NCI-H187 treated with DMSO at 0.1 percent for 48 hours (cell line): ENCODE data around the gene GSTM5.
"Not testable (repeated sequence)": the region's sequence is repeated elsewhere in the genome, so short reads cannot be mapped to it uniquely, and the experiment has no call there.

ENCODE experiments used
- DNase-seq: peaks from one replicate; lab custom pipeline; 2025; lab: John Stamatoyannopoulos, UW

Gene GSTM5

DNA sequence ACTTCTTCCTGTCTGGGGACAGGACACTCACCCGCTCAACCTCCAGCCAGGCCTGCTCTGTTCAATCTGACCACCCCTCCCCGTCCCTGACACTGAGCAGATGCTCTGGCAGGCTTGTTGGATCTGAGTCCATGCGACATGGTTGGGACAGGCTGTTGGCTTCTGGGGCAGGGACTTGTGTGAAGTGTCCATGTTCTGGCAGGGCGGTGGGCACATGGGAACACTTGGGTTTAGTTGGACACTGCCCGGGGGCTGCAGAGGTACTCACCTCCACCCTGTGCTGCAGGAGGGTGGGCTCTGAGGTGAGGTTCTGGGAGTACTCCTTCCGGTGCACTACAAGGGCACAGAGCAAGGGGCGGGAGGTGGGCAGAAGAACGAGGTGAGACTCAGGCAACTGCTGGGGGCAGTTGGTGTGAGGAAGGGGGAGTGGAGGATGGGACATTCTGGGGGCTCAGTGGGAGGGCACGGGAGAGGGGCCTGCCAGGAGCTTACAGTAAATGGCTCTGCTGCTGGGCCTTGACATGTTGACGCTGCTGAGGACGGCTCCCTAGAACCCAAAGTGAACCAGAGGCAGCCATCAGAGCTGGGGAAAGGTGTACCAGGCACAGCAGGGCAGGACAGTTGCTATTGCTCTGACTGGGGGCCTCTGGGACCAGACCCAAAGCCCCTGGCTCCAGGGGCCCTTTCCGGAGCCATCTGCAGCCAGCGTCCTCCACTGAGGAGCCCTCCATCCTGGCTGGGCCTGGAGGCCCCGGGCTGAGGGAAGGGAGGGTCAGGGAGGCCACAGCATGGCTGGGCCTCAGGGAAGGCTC, 49.4 kb downstream of the GSTM5 start:
- no peak for DNase-seq

DNA sequence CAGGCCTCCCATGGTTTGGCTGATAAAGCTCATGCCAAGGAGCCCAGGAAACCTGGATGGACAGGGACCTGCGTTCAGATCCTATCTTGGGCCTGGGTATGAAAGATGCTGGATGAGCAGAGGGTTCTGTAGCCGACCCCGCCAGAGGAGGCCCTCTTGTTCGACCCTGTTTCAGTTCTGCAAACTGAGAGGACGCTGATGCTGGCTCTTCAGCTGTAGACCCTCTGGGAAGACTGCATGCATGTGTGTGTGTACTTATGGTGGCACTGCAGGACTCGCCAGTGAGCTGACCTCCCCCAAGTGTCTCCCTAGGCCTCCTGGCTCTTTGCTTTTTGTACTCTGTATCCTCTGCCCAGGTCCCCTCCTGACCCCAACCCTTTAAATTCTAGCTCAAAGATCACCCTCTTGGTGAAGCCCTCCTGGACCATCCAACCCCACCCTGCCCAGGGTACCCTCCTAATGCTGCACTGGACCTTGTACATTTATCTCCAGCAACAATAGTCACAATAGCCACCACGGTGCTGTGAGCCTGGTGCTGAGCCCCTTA, 50.1 kb downstream of the GSTM5 start:
- DNase-seq = no peak

DNA sequence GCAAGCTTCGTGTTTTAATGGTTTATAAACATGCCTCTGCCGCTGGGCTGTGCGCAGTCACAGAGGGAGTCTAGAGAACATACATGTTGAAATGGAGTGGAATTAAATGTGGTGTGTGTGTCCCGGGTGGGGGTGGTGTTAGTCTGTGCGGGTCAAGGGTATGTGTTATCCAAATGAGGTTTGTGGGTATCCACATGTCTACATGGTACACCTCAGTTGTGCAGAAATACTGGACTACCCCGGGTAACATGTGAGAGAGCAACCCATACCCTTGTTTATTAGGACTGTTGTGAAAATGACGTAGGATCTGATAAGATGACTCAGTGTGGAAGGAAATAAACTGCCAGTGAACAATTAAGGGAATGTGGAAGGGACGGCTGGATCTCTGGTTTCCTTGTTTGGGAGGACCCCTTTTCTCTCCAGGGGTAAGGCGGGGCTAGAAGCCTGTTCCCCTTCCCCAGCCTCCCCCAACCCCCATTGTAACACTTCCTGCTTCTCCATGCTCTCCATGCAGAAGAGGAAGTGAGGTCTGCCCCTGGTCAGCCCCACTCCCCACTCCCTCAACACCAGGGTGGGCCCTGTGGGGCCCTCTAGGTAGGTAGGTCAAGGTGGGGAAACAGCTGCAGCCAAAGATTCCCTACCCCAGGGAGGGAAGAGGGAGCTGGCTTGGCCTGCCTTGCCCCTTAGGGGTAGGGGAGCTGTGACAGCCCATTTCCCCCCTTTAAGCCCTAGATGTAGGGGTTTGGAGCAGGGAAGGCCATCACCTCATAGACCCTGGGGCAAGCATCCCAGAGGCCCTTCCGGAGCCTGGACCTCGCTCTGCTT, 51.0 kb downstream of the GSTM5 start:
- DNase-seq = no peak

DNA sequence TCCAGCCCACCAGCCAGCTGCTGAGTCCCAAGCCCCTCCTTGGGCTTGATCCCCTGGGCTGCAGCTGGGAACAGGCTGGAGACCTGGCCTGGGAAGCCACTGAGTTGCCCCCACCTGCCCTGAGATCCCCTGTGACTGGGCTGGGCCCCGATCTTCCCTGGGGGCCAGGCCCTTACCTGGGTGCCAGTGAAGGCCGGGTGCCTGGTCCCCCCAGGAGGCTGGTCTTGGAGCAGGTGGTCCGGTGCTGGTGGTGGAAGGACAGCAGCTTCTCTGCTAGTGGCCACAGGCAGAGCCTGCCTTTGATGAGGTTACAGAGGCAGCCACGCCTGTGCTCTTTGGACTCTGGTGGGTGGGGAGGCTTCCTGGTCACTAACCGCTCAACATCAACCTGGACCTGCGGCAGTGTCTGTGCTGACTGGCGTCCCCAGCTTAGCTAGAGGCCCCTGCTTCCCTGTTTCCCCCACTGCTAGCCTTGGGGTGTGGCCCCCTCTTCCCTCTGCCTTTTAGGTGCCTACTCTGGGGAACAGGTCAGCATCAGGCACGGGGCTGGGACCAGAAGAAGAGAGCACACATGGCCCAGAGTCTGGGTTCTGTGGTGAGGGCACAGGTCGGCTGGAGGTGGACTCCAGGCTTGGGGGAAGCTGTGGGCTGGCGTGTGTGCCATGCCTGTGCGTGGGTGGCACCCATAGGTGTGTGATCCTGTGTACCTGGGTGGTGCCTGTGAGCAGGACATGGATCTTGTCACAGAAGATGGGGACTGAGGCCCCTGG, 51.8 kb downstream of the GSTM5 start, which contains the start of gene EPS8L3:
EPS8L3 (minus strand) TSS at position 278 of the 770 bp plus-strand sequence. CDS start 2,174 bp downstream, outside the sequence.
- no peak for DNase-seq

DNA sequence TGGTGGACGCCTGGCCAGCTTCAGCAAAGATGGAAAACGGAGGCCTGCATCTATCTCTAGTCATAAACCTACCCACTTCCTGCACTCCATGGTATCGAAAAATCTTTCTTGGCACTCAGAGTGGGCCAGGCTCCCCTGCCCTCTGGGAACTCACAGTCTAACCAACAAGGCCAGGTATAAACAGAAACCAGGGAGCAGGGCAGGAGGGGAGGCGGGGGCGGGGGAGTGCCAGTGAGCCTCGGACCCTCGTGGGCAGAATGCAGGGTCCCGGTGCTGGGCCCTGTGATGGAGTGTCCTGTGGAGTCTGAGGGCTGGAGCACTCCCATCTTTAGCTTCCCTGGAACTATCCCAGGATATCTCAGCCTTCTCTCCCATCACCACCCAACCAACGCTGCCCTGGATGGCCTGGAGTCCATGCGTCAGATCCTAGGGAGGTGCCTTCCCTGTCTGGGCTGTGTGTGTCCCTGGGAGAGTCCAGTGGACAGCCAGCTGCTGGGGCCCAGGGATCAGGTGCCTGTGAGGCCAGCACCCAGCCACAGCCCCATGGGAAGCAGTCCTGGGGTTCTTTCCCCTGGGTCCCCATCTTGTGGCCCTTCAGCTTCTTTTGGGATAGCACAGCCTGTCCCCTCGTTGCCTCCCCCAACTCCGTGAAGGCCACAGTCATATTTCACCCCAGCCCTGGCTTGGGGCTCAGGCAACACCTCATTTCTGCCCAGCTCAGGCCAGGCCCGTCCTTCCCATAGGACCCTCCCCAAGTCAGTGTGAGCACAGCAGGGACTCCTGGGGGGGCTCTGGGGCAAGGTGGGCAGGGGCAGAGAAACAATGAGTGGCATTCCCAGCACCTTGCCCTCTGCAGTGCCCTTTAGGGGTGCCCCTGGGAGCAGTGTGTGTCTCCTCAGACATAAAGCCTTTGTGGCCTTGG, 52.8 kb downstream of the GSTM5 start:
- no peak for DNase-seq

DNA sequence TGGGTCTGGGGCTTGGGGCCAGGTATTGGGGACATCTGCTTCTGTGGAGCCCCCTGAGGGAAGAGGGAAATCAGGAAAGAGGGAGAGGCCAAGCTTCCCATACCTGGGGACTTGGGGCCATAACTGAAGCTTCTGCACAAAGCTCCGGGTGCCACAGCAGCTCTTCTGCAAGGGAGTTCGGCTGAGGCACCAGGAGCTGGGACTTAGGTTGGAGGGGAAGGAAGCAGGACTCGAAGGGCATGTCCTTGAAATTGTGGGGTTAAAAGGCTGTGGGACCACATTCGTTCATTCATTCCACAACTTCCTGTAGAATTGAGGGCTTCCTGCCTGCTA, 53.4 kb downstream of the GSTM5 start:
- DNase-seq = no peak

DNA sequence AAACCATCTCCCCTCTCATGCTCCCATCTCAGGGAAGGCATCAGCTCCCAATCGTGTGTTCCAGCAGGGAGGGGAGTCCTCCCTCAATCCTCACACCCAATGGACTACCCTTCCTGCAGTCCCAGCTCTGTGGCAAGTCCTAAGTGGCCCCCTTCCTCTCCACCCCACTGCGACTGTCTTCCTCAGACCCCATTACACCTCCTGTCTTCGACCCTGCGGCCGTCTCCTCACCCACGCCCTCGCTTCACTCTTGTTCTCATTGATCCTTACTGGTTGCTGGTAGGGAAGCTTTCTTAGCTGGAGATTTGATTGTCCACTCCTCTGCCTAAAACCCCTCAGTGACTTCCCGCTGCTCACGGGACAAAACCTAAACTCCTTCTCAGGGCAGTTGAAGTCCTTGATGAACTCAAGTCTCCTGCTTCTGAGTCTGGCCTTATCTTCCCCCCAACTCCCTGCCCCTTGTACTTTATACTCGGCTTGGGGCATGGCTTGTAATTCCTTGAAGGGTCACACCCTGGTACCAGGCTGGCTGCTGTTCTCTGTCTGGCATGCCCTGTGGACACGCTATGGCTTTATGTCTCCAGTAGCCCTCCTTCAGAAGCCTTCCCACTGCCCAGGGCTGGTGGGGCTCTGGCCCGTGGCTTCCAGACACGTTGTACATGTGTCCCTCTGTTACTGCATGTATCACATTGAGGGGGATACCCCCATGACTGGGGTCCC, 54.0 kb downstream of the GSTM5 start:
- DNase-seq = no peak

DNA sequence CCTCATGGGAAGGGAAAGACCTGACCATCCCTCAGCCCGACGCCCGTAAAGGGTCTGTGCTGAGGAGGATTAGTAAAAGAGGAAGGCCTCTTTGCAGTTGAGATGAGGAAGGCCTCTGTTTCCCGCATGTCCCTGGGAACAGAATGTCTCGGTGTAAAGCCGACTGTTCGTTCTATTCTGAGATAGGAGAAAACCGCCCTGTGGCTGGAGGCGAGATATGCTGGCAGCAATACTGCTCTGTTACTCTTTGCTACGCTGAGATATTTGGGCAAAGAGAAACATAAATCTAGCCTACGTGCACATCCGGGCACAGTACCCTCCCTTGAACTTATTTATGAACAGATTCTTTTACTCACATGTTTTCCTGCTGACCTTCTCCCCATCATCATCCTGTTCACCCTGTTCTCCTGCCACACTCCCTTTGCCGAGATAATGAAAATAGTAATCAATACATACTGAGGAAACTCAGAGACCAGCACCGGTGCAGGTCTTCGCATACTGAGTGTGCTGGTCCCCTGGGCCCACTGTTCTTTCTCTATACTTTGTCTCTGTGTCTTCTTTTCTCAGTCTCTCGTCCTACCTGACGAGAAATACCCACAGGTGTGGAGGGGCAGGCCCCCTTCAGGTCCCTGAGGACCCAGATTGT, 55.1 kb downstream of the GSTM5 start:
- DNase-seq = not testable (repeated sequence)
